NCI-H526 treated with DMSO at 0.1 percent for 48 hours (cell line): Measurements from ENCODE around the gene TTLL13.

ENCODE experiments used
- DNase-seq: peaks from one replicate; lab custom pipeline; 2025; lab: John Stamatoyannopoulos, UW

TTLL13 gene

GRCh38 chr15:90217671-90218394 lies 31.5 kb upstream of the TTLL13 start:
- no peak for DNase-seq

DNA sequence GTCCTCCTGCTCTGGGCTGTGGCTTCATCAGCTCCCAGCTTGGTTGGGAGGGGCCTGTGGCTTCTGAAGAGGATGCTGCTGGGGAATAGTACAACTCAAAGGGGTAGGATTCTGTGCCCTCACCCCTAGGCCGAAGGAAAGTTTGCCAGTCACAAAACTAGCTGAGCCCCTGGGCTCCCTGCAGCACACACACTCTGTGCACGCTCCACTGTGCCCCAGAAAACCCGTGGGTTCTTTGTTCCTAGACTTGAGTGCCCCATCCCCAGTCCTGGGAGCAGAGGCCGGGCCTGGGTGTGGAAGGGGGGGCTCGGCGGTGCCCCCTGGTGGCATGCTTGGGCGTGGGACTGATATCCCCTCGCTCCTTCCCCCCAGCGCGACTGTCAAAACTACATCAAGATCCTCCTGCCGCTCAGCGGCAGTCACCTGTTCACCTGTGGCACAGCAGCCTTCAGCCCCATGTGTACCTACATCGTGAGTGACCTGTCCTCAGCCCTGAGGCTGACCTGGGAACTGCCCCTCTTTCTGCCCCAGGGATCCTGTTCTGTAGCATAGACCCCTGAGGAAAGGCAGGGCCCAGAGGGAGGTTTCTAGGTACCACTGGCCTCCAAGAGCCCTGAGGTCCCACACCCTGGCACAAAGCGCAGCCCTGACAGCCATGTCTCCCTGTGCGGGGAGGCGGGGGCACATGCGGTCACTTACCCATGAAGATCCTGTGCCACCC lies 29.8 kb upstream of the TTLL13 start:
- DNase-seq: no peak

GRCh38 chr15:90221246-90221900 lies 28.0 kb upstream of the TTLL13 start:
- peak; percentile 23 for DNase-seq

DNA sequence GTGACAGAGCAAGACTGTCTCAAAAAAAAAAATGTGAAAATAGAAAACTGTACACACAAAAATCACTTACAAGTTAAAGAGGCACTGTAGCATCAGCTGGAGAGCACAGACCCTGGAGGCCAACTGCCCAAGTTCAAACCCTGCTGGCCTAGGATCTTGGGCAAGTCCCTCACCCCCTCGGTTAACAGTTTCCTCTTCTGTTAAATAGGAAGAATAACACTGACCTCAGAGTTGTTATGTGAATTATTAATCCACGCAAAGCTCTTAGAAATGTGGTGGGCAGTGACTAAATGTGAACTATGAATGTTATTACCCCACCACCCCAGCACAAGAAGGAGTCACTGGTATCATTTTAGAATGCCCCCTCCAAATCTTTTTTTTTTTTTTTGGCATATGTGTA lies 26.8 kb upstream of the TTLL13 start:
- no peak for DNase-seq

DNA sequence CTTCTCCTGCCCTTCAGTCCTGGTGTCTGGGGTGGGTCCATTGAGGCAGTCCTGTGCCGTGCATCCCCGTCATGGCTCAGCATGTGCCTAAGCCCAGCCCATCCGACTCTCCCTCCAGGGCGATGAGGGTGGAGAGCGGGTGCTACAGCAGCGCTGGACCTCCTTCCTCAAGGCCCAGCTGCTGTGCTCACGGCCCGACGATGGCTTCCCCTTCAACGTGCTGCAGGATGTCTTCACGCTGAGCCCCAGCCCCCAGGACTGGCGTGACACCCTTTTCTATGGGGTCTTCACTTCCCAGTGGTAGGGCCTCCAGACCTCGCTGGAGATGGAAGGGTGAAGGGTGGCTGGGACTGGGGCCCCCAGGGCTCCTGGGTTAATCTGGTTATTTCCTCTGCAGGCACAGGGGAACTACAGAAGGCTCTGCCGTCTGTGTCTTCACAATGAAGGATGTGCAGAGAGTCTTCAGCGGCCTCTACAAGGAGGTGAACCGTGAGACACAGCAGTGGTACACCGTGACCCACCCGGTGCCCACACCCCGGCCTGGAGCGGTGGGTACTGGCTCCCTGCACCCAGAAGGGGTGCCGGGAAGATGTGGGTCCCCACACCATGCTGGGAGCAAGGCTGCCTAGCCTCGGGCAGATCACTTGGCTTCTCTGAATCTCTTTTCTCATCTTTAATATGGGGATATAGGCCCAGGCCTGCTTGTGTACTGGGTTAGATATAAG lies 25.8 kb upstream of the TTLL13 start:
- no peak for DNase-seq

DNA sequence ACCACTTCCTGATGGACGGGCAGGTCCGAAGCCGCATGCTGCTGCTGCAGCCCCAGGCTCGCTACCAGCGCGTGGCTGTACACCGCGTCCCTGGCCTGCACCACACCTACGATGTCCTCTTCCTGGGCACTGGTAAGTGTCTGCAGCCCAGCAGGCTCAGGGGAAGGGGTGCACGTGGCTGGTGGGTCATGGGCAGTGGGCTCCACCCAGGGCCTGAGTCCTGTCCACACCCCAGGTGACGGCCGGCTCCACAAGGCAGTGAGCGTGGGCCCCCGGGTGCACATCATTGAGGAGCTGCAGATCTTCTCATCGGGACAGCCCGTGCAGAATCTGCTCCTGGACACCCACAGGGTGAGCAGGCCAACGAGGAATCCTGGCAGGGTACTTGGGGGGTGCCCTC lies 24.3 kb upstream of the TTLL13 start:
- DNase-seq: no peak

GRCh38 chr15:90225504-90226234 lies 23.7 kb upstream of the TTLL13 start:
- DNase-seq: no peak

DNA sequence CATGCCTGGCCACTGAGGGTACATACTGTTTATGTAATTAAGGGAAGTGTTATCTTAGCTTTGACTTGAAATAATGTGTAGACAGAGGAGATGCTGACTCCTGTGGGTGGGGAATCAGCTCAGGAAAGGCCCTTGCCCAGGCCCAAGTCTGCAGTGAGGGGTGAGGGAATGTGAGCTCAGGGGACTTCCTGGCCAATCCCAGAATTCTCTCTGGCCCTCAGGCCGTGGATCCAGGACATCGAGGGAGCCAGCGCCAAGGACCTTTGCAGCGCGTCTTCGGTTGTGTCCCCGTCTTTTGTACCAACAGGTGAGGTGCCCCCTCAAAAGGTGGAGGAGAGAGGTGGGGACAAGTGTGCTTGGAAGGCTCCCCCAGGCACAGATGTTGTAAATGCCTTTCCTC lies 22.0 kb upstream of the TTLL13 start:
- no peak for DNase-seq

GRCh38 chr15:90227816-90228772 lies 21.3 kb upstream of the TTLL13 start:
- DNase-seq: no peak

- no peak for DNase-seq
These were observed 20.4 kb upstream of the TTLL13 start for GRCh38 chr15:90228960-90229359.

- DNase-seq: no peak
These were observed 19.3 kb upstream of the TTLL13 start for GRCh38 chr15:90230071-90230494.

DNA sequence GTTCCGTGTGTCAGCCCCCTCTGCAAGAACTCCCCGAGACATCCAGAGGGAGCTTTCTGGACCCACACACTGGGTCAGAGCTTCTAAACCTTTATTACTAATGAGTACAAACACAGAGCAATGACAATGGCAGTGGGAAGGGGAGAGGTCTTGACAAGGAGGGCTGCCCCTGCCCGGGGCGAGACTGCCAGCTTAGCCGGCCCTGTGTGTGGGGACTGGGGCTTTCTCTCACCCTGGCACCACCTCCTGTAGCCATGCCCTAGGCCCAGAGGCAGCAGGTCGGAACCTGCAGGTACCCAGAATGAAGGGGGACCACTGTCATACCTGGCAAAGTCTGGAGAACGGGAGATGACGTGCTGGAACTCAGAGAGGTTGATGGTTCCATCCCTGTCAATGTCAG lies 18.7 kb upstream of the TTLL13 start:
- DNase-seq: no peak

GRCh38 chr15:90231028-90232017 lies 18.0 kb upstream of the TTLL13 start:
- no peak for DNase-seq

GRCh38 chr15:90232196-90232595 lies 17.2 kb upstream of the TTLL13 start:
- no peak for DNase-seq

DNA sequence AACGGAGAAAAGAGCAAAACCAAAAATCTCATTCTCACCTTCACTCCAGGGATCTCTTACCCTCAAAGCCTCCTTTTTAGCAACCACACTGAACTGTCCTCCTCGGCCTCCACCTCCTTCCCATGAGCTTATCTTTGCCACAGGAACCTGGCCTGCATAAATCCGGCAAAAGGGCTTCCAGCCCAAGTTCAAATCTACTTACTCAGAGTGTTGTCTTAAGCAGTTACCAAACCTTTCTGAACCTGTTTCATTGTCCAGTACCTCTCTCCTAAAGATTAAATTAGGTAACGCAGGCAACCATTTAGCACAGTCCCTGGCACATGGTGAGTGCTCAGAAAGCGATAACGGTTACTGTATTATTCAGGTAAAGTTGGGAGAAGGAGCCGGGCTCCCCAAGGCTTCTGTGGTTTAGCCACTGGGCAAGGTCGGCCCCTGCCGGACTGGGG lies 16.4 kb upstream of the TTLL13 start:
- DNase-seq: no peak

DNA sequence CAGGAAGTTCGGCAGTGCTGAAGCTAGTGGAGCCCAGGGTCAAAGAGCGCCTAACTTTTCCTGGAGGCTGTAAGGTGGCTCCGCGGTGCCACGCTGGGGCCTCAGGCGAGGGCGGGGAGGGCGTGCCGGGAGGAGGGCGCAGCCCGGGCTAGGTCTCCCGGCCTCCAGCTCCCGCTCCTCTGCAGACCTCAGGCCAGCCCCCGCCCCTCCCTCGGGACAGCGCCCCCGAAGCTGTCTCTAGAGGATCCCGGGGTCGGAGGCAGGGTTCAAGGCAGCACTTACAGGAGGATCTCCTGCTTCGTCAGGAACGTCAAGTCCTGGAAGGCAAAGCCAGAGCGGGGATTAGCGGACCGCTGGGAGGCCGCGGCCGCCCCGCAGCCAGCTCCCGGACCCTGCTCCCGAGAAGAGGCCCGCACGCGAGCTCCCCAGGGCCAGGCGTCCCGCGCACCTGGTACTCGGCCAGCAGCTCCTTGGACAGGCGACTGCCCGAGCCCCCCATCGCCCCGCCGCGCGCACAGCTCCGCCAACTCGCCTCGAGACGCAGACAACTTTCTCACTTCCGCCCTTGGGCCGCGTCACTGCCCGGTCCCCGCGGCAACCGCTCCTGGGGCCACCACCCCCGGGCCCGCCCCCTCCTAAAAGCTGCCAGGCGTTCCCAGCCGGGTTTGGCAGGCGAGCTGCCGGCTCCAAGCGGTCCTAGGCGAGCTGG lies 15.8 kb upstream of the TTLL13 start, which contains the start of gene CIB1:
TSS of gene CIB1 (minus strand) at position 555 of the 709 bp plus-strand sequence. CDS start at position 499, 56 bp downstream.
- DNase-seq: peak; percentile 77

DNA sequence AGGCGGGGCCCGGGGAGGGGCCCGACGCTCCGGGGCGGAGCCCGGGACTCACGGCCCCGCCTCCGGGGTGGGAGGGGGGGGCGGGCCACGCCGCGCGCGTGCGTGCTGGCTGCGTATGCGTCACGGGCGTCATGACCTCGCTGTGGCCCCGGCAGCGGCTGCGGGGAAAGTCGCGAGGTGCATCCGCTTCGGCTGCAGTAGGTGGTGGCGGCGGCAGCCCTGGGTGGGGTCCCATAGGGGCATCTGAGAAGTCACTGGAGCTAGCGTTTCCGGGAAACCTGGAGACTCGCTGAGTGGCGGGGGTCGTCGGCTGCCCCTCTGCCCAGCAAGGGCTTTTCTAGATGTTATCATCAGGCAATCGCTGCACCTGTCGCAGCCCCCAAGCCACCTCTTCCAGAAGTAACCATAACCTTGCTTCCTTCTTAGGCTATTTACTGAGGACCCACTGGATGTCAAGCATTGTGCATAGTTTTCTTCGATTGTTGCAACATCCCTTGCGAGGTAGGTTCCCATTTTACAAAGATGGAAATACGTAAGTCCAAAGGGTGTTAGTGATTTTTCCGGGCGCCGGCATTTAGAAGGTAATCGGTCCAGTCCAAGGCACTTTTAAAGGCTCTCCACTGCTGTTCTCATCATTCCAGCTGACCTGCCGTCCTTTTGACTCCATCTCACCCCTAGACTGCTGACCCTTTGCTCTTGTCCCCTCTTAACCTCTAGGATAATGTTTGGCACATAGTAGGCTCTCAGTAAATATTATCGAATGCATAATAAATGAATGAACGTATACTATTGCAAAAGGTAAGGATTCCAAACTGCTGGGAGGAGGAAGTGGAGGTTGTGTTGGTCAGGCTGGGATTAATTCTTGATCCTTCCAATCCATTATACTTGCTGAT lies 15.0 kb upstream of the TTLL13 start, which contains the start of gene GDPGP1:
TSS of gene GDPGP1 (plus strand) at position 114 of the 893 bp plus-strand sequence. CDS start 6,700 bp downstream, outside the sequence.
- DNase-seq: no peak
